Measurements from ENCODE around the gene LY6G6F. TPM values are rescaled to one million over a fixed set of nuclear protein-coding genes. Genes with fewer than 3 reads are reported as not detected.

Gene LY6G6F
- total and polyA plus RNA-seq, 2 donors (not counting 3 experiments of a cell fraction or from before 2014, with no cell fraction given): not detected

- intact Hi-C loops (cut with micrococcal nuclease): no loop called here
- POLR2A ChIA-PET: no interaction called here
Measured at GRCh38 chr6:31720196-31720770, 13.6 kb downstream of the LY6G6F start.

More at GRCh38 chr6:31720196-31720770, 13.6 kb downstream of the LY6G6F start:
- DNase-seq (ENCODE audit: low read depth, low spot score) (no peak), FAIRE-seq (no peak)
- no TSS peak for BruUV-seq (replicated peaks)
- Histone ChIP-seq H3K27ac (ENCODE audit: insufficient read depth, low read depth, low read length) (no peak overlapping the region), H3K79me2 (ENCODE audit: control insufficient read depth, insufficient read depth, low read length) (no peaks in the 10 kb centered on the region), H2AFZ (ENCODE audit: low read depth, low read length) (no peak overlapping the region), H3K36me3 (ENCODE audit: control insufficient read depth in 2 of 2, extremely low read depth in 1 of 2, insufficient read depth in 2 of 2, low read length in 2 of 2) (no peaks in the 10 kb centered on the region), H3K9ac (replicated peaks; ENCODE audit: extremely low read depth, insufficient read depth, low read length) (no peak overlapping the region), H4K20me1 (replicated peaks; ENCODE audit: control insufficient read depth, extremely low read depth, insufficient read depth, low read length) (no peaks in the 10 kb centered on the region), H3K4me3 (replicated peaks in 1 of 3; ENCODE audit: insufficient read depth in 1 of 3, low read depth in 1 of 3, low read length in 3 of 3) (no peak overlapping the region), H3K9me1 (replicated peaks; ENCODE audit: control insufficient read depth, extremely low read depth, insufficient read depth, low read length) (no peaks in the 10 kb centered on the region), H3K9me3 (replicated peaks; ENCODE audit: control insufficient read depth, insufficient read depth, low read length) (no peaks in the 10 kb centered on the region), H3K4me1 (ENCODE audit: control insufficient read depth, extremely low read depth, insufficient read depth, low read length) (no peaks in the 10 kb centered on the region), H3K4me2 (ENCODE audit: insufficient read depth, low read length) (no peak overlapping the region), H3K27me3 (ENCODE audit: control insufficient read depth in 2 of 2, insufficient read depth in 2 of 2, low read length in 2 of 2) (peaks cover 0 to 2% of the 10 kb centered on the region in 2 experiments)
- TF ChIP-seq GATA2 (IDR thresholded peaks at IDR 0.05; ENCODE audit: insufficient read depth, insufficient read length, low read depth, low read length) (no peak), CTCF (IDR thresholded peaks at IDR 0.05; ENCODE audit: extremely low read depth in 1 of 2, insufficient read depth in 1 of 2, low read depth in 1 of 2, low read length in 2 of 2) (no peak), MAX (IDR thresholded peaks at IDR 0.05; ENCODE audit: insufficient read depth, insufficient read length) (no peak), FOS (IDR thresholded peaks at IDR 0.05; ENCODE audit: borderline replicate concordance, insufficient read depth, low read length) (no peak), POLR2AphosphoS5 (IDR thresholded peaks at IDR 0.05; ENCODE audit: insufficient read depth, low read depth, low read length) (no peak)
- CTCF ChIA-PET: no interaction called here
- dilution Hi-C loops (cut with MboI; ENCODE audit: extremely low pct_ligation_motif_present, low sequenced_read_pairs): no loop called here

Measured in endothelial cell of umbilical vein (primary cell).